Measurements from ENCODE around the gene IFT122. TPM values are rescaled to one million over a fixed set of nuclear protein-coding genes. Genes with fewer than 3 reads are reported as not detected.

Gene IFT122
- total RNA-seq, 3 donors from 2014 or later: 43.2 to 60.6 (median 45.8) TPM

DNA sequence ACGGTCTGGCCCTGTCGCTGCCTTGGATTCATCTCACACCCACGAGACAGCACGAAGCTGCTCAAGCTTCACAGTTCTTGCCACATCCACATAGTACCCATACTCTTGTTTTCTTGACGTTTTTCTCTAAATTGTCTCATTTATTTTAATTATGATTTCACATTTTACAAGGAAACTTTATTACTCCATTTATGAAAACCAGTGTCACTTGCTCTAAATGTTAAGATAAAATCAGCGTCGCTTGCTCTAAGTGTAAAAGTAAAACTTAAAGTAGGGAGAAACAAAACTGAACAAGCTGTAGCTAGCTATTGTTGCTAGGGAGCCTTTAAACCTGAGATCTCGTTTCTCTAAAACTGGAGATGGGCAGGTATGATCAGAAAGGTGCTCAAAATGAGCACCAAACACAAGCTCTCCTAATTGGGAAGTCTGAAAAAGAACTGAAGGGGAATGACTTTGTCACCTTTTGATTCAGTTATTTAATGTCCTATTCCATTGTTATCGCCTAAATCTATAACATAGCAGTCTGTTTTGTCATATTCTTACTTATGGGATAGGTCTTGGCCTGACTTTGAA lies 680 bp downstream of the IFT122 start:
- H3K4me1 ChIP-seq: peaks cover 0 to 20% of the 10 kb centered on the region in 2 donors
- intact Hi-C loops (cut with DNase I; ENCODE audit: low total_unique reads): no loop called here

DNA sequence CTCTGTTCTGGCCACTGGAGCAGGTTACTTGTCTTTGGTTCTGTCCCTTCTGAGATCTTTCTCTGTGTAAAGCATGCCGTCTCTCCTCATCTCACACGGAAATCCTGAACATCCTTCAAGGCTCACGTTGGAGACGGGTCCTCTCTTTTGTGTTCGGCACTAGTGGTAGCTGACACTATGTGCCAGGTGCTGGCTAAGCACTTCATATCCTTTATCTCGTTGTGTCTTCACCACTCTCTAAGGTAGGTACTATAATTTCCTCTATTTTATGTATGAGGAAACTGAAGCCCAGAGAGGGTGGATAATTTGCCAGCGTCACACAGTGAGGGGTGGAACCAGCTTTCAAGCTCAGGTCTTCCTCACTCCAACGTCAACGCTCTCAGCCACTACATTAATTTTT lies 1.2 kb downstream of the IFT122 start:
- H3K27ac ChIP-seq: peak overlapping the region; percentile 88 to 95
- intact Hi-C loops (cut with DNase I; ENCODE audit: low total_unique reads): no loop called here
- no peaks in the 10 kb centered on the region for H3K36me3 ChIP-seq
- H3K9me3 ChIP-seq: no peaks in the 10 kb centered on the region
- no peaks in the 10 kb centered on the region for H3K27me3 ChIP-seq
- TF ChIP-seq POLR2A (IDR thresholded peaks at IDR 0.05) (no peak), POLR2AphosphoS5 (IDR thresholded peaks at IDR 0.05) (no peak)
- TF ChIP-seq, protein P1, sequence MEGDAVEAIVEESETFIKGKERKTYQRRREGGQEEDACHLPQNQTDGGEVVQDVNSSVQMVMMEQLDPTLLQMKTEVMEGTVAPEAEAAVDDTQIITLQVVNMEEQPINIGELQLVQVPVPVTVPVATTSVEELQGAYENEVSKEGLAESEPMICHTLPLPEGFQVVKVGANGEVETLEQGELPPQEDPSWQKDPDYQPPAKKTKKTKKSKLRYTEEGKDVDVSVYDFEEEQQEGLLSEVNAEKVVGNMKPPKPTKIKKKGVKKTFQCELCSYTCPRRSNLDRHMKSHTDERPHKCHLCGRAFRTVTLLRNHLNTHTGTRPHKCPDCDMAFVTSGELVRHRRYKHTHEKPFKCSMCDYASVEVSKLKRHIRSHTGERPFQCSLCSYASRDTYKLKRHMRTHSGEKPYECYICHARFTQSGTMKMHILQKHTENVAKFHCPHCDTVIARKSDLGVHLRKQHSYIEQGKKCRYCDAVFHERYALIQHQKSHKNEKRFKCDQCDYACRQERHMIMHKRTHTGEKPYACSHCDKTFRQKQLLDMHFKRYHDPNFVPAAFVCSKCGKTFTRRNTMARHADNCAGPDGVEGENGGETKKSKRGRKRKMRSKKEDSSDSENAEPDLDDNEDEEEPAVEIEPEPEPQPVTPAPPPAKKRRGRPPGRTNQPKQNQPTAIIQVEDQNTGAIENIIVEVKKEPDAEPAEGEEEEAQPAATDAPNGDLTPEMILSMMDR (IDR thresholded peaks at IDR 0.05): no peak
- H3K4me1 ChIP-seq: peaks cover 0 to 20% of the 10 kb centered on the region in 2 donors
- no peak for DNase-seq (ENCODE audit: low spot score in 2 of 2)
- H3K4me3 ChIP-seq: peak overlapping the region; percentile 74 to 89 (median 83)

More for the DNA sequence above, 680 bp downstream of the IFT122 start:
- H3K4me3 ChIP-seq: peak overlapping the region; percentile 74 to 89 (median 83)
- no peaks in the 10 kb centered on the region for H3K27me3 ChIP-seq
- no peak for DNase-seq (ENCODE audit: low spot score in 2 of 2)
- no peak for TF ChIP-seq POLR2AphosphoS5 (IDR thresholded peaks at IDR 0.05)
- TF ChIP-seq, protein P1 (IDR thresholded peaks at IDR 0.05): no peak
- TF ChIP-seq POLR2A (IDR thresholded peaks at IDR 0.05): no peak
- H3K27ac ChIP-seq: peak overlapping the region; percentile 88 to 95
- no peaks in the 10 kb centered on the region for H3K9me3 ChIP-seq
- H3K36me3 ChIP-seq: no peaks in the 10 kb centered on the region

DNA sequence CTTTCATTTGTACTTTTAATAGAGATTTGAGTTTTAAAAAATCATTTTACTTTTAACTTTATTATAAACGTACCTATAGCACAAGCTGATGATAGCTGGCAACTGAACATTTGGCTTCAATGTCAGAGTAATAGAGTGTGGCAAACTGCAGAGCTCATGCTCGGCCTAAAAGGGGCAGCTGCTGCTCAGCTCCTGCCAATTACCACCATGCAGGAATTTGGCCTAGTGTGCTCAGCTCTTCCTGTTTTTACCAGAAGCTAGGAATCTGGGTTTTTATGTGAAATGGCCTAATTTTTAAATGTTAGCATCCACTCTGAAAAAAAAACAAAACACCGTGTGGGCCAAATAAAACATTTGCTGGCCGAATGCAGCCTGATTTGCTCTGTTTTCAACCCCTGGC lies 1.8 kb downstream of the IFT122 start:
- H3K36me3 ChIP-seq: no peaks in the 10 kb centered on the region
- peak overlapping the region; percentile 88 to 95 for H3K27ac ChIP-seq
- peak overlapping the region in 2 of 3 donors; percentile 74 to 89 for H3K4me3 ChIP-seq
- no peak for DNase-seq (ENCODE audit: low spot score in 2 of 2)
- intact Hi-C loops (cut with DNase I; ENCODE audit: low total_unique reads): no loop called here
- TF ChIP-seq POLR2AphosphoS5 (IDR thresholded peaks at IDR 0.05): peak in 1 of 3 donors; percentile 28
- TF ChIP-seq, protein P1 (IDR thresholded peaks at IDR 0.05): no peak
- no peak for TF ChIP-seq POLR2A (IDR thresholded peaks at IDR 0.05)
- H3K9me3 ChIP-seq: no peaks in the 10 kb centered on the region
- H3K4me1 ChIP-seq: peaks cover 0 to 20% of the 10 kb centered on the region in 2 donors
- H3K27me3 ChIP-seq: no peaks in the 10 kb centered on the region

DNA sequence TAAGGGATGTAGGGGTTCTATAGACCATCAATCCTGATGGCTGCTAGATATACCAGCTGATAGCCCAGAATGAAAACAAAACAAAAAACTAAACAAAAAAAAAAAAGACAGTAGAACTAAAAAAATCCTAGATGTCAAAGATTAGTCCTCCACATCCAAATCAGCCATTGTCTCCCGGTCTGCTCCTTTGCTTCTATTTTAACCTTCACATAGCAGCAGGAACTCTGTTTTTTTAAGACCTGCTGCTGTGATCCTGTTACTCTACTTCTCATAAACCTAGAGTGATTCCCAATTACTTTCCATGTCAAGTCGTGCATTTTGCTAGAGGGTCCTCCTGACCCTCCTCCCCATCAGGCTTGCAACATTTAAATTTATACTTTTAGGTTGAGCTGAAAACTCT lies 2.5 kb downstream of the IFT122 start:
- intact Hi-C loops (cut with DNase I; ENCODE audit: low total_unique reads): no loop called here
- TF ChIP-seq POLR2AphosphoS5 (IDR thresholded peaks at IDR 0.05) (no peak), POLR2A (IDR thresholded peaks at IDR 0.05) (no peak)
- TF ChIP-seq, protein P1 (IDR thresholded peaks at IDR 0.05): no peak

DNA sequence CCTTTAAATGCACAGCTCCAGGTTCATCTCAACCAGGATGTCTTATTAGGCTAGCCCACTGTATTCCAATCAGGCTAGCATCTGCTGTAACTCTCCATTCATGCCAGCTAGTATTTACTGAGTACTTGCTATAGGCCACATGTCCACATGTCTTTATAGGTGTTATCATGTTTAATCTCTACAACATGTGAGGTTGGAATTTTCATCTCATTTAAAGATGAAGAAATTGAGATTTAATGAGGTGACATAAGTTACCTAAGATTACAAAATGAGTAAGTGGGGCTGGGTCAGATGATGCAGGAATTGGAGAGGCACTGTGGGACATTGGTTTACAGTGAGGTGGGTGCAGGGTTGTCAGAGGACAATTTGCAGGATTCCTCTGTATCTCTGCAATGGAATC lies 2.9 kb downstream of the IFT122 start:
- Histone ChIP-seq H3K36me3 (no peaks in the 10 kb centered on the region), H3K9me3 (no peaks in the 10 kb centered on the region), H3K27me3 (no peaks in the 10 kb centered on the region), H3K27ac (peak overlapping the region; percentile 53 to 88), H3K4me1 (peaks cover 0 to 20% of the 10 kb centered on the region in 2 donors), H3K4me3 (no peak overlapping the region)
- no peak for TF ChIP-seq POLR2A (IDR thresholded peaks at IDR 0.05)
- TF ChIP-seq POLR2AphosphoS5 (IDR thresholded peaks at IDR 0.05): no peak
- TF ChIP-seq, protein P1 (IDR thresholded peaks at IDR 0.05): no peak
- intact Hi-C loops (cut with DNase I; ENCODE audit: low total_unique reads): no loop called here
- no peak for DNase-seq (ENCODE audit: low spot score in 2 of 2)

More for the DNA sequence above, 2.5 kb downstream of the IFT122 start:
- Histone ChIP-seq H3K4me3 (no peak overlapping the region), H3K36me3 (no peaks in the 10 kb centered on the region), H3K9me3 (no peaks in the 10 kb centered on the region), H3K27ac (peak overlapping the region; percentile 53 to 88), H3K4me1 (peaks cover 0 to 20% of the 10 kb centered on the region in 2 donors), H3K27me3 (no peaks in the 10 kb centered on the region)
- DNase-seq (ENCODE audit: low spot score in 2 of 2): no peak
